ENCODE data around the gene KLF5.
"Not testable (repeated sequence)": the region's sequence is repeated elsewhere in the genome, so short reads cannot be mapped to it uniquely, and the experiment has no call there.

The KLF5 gene

DNA sequence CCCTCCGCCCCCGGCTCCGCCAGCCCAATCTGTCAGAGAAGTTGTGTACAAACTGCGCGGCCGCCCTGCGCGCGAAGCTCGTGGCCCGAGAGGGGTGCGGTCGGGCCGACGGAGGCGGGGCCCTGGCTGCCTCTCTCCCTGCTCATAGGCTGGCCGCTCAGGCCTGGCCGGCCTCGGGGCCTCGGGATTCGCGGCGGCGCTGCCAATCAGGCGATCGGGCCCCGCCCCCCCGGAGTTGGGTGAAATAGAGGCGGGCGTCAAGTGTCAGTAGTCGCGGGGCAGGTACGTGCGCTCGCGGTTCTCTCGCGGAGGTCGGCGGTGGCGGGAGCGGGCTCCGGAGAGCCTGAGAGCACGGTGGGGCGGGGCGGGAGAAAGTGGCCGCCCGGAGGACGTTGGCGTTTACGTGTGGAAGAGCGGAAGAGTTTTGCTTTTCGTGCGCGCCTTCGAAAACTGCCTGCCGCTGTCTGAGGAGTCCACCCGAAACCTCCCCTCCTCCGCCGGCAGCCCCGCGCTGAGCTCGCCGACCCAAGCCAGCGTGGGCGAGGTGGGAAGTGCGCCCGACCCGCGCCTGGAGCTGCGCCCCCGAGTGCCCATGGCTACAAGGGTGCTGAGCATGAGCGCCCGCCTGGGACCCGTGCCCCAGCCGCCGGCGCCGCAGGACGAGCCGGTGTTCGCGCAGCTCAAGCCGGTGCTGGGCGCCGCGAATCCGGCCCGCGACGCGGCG lies at the start of gene KLF5:
Gene KLF5 (plus strand): TSS at position 270 of the 724 bp plus-strand sequence. CDS start 323 bp downstream, at position 593.
- in situ Hi-C loops (cut with HindIII; ENCODE audit: low sequenced_read_pairs), result no loop called here

DNA sequence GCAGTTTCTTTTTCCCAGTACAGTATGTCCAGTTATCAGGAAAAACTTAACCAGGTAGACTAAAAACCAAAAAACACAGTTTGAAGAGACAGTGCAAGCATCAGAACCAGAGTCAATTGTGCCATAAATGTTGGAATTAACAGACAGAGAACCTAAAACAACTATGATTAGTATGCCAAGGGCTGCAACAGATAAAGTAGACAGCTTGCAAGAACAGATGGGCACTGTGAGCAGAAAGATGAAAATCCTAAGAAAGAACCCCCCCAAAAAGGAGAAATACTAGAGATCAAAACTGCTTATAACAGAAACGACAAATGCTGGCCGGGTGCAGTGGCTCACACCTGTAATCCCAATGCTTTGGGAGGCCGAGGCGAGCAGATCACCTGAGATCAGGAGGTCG lies 47.1 kb upstream of the KLF5 start:
- in situ Hi-C loops (cut with HindIII; ENCODE audit: low sequenced_read_pairs), result no loop called here

DNA sequence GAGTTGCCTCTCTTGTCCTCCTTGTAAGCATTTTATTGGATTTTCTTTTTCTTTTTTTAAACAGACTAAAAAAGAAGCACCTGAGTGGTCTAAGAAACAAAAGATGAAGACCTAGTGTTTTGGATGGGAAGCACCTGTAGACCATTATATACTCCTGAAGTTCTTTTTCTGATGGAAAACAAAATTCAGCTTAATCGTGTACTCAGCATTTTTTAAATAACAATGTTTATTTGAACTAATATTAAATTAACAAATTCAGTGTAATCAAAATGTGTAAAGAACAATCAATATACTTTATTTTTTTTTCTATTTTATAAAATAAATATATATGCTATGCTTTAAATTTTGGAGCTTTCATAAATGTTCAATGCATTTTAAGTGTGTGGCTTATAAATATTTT lies 43.0 kb upstream of the KLF5 start:
- in situ Hi-C loops (cut with HindIII; ENCODE audit: low sequenced_read_pairs), result no loop called here

DNA sequence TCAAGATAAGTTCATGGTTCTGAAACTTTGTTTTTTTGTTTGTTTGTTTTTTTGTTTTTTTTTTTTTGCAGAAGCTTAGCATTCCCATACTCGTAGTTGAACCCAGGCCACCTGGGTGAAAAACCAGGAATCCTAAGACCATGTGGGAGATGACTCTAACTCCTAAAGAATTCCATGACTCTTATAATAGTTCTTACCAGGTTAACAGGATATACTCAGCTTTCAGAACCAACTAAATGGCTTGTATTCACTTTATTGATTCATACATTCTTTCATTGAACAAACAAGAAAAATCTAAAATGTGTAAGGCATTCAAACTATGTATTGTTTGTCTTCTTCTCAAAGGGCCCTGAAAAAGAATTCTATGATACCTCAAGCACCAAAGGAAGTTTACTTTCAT lies 40.5 kb upstream of the KLF5 start:
- in situ Hi-C loops (cut with HindIII; ENCODE audit: low sequenced_read_pairs), result no loop called here

DNA sequence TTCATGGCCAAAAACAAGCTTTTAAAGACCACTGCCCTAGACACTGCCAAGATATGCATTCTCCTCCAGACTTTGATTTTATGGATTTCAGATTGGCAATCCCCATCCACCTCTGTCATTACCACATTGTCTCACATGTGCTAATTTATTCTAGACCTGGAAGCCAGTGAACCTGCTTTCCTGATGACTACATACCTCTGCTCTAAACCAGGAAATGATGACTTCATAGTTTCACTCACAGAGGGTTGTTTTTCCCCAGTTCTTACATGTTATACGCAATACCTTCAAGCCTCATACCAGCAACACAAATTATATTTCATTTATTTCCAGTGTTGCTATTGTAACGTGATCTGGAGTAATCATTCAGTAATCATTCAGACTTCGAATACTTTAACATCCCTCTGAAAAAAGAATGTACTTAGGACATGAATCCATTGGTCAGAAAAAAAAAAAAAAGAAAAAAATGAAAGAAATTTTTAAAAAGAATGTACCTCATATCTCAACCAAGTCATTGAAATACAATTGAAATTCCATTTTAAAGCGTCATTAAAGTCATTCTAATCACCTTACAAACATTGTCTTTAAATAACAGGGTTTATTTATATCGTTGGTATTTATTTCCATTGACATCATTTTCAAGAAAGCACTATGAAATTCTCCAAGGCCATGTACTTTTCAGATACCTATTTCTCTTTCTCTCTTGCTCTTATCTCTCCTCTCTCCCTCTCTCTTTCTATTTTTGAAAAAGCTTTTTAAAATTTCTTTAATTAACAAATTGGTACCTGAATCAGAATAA lies 33.4 kb upstream of the KLF5 start:
- in situ Hi-C loops (cut with HindIII; ENCODE audit: low sequenced_read_pairs), result no loop called here

DNA sequence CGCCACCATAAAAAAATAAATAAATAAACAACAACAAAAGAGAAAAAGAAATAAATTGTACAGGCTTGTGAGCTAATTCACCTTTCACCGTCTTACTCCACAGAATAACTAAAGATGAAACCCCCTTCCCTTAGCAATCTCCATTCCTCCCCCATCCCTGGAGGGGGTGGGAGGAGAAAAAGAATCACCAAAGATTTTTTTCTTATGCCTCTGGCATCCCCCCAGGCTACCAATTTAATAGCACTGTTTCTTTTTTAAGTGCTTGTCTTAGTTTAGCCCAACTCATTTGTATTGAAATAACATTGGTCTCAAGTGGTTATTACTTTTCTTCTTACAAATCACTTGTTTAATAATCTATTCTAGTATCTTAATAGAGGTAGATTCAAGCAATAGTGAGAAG lies 23.9 kb upstream of the KLF5 start:
- in situ Hi-C loops (cut with HindIII; ENCODE audit: low sequenced_read_pairs), result no loop called here

DNA sequence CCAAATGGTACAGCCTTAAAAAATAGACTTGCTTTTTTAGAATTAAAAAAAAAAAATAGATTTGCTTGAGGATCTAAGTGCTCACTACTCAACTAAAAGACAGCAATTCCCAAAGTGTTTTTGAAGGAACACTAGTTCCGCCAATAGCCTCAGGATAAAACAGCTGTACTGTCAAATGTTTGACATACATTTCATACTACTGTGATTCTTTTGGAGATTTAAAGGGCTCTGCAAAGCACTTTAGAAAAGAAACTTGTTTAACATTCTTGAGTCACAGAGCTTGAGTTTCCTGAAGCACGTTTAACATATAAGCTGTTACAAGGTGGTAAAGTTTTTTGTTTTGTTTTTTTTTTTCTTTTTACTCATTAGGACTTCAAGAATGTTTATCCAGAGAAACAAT lies 23.1 kb upstream of the KLF5 start:
- in situ Hi-C loops (cut with HindIII; ENCODE audit: low sequenced_read_pairs), result no loop called here

DNA sequence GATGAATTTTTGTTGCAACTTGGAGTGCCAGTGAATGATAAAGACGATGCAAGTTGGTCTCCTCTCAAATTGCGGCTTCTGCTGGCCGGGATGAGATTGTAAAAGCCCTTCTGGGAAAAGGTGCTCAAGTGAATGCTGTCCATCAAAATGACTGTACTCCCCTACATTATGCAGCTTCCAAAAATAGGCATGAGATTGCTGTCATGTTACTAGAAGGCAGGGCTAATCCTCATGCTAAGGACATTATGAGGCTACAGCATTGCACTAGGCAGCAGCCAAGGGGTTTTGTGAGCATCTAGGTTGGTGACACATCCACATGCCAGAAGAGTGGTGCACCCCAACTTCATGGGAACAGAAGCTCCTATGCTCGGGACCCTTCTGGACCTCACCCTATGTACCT lies 22.2 kb upstream of the KLF5 start:
- in situ Hi-C loops (cut with HindIII; ENCODE audit: low sequenced_read_pairs), result no loop called here

DNA sequence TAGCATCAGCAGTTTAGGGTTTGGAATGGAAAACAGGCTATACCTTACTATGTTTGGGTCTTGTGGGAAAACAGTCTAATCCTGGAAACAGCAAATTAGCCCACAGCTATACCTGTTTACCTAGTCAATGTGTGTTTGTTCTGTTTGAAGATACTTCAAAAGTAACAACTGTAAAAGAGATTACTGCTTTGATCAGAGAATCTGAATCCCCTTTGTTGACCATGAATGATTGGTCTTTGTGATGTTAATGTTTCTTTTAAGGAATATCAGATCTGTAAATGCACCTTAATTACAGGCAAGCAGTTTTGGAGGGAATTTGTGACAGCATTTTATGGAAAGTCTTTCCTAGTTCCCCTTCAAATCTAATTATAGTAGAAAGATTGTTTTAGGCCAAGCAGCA lies 20.7 kb upstream of the KLF5 start:
- in situ Hi-C loops (cut with HindIII; ENCODE audit: low sequenced_read_pairs), result no loop called here

DNA sequence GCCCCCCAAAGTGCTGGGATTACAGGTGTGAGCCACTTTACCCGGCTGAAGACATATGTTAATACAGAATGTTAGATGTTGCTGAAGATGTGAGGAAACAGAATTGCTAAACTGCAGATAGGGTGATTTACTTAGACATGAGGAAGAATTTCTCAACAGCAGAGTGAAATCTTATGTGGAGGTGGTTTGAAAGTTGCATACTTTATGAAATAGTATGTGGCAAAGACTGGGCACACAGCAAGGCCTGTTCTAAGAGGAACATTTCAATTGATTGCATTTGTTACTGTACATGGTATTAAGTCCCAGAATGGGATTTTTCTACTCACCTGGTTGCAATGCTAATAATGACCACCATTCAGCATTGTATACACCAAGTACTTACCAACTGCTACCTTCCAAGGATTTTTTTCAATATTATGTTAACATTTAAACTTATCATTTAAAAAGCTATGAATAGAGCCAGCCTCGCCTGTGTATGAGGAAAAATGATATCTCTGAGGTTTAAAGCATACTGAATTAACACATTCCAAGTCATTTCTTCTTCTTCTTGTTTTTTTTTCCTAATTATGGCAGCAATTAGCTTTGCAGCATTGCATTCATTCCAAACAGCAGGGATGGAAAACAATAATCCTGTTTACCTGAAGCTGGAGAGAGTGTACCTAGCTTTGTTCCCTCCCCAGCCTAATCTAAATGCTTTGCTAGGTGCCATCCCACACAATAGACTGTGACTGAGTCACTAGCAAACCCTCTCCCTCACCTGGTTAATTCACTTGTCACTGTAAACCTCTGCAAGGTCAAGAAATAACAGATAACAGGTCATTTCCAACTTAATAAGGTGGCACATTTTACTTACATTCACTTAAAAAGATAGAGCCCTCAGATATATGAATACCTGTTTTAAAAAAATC lies 19.4 kb upstream of the KLF5 start:
- in situ Hi-C loops (cut with HindIII; ENCODE audit: low sequenced_read_pairs), result no loop called here

DNA sequence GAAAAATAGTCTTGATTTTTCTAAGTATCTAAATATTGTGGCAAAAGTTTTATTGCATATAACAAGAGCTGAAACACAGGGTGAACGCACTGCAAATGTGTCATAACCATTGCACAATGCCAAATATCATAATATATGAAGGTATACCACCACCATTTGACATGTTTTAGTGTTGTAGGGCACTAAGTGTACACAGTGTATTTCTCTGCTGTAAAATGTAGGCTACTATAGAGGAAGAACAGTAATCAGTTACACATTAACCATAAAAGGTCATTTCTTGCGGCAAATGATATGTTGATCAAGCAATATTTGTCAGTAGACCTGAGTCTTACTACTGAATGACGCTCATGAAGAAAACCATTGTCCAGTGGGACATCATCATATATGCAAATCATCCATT lies 18.3 kb upstream of the KLF5 start:
- in situ Hi-C loops (cut with HindIII; ENCODE audit: low sequenced_read_pairs), result no loop called here

DNA sequence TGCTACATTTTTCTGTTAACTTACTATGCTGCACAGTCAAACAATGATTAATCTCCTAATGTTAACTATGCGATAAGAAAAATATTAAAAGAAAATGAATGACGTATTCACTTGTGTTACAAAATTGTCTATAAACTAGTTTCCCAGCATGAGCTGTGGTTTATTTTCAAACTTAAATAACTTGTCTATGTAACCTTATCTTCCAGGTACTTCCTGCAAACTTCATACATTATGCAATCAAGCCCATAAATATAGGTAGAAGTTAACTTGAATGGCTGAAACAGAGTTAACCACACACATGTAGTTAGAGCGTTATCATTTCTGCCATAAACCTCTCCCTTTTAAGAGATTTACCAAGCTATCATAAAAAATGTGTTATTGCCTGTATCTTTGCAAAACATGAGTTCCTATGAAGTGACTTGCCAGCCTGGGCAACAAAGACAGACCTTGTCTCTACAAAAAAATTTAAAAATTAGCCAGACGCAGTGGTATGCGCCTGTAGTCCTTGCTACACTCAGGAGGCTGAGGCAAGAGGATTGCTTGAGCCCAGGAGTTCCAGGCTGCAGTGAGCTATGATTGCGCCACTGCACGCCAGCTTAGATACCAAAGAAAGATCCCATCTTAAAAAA lies 17.7 kb upstream of the KLF5 start:
- in situ Hi-C loops (cut with HindIII; ENCODE audit: low sequenced_read_pairs), result no loop called here

DNA sequence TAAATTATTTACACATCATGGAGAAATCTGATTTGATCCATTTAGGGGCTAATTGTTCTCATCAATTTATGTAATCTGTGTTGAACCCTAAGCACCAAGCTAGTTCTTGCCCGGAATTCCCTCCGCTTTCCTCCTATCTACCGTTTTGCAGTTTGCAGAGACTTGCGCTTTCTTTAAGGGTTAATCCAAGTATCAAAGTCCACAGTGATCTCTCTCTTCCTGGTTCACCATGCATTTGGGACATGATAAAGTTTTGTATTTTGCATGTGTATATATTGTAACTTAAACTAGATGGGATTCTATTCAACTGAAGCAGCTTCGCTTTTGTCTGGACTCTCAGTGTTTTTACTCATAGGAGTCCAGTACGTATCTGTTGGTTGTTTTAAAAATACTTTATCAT lies 13.8 kb upstream of the KLF5 start:
- in situ Hi-C loops (cut with HindIII; ENCODE audit: low sequenced_read_pairs), result no loop called here

DNA sequence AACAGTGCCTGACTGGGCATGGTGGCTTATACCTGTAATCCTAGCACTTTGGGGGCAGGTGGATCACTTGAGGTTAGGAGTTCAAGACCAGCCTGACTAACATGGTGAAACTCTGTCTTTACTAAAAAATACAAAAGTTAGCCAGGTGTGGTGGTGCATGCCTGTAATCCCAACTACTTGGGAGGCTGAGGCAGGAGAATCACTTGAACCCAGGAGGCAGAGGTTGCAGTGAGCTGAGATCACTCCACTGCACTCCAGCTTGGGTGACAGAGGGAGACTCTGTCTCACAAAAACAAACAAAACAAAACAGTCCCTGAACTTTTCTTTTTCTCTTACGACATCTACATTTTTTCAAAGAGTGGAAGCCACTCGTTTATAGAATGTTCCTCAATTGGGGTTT lies 10.2 kb upstream of the KLF5 start:
- in situ Hi-C loops (cut with HindIII; ENCODE audit: low sequenced_read_pairs), result not testable (repeated sequence)

DNA sequence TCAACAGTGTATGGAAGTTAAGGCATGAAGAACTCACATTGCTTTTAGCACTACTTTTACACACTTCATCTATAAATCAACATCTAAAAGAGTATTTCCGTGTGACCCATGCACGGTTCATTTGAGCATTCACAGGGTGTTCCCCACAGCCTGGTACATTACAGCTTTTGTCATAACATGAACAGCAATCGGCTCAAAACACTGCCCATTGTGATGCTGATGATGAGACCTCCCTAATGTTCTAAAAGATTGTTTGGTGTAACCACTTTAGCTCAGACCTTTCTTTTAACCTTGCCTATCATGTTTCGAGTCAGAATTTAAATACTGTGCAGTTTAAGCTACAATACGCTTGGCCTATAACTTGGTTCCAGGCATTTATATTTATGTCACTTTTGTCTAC lies 4.1 kb upstream of the KLF5 start:
- in situ Hi-C loops (cut with HindIII; ENCODE audit: low sequenced_read_pairs), result no loop called here

DNA sequence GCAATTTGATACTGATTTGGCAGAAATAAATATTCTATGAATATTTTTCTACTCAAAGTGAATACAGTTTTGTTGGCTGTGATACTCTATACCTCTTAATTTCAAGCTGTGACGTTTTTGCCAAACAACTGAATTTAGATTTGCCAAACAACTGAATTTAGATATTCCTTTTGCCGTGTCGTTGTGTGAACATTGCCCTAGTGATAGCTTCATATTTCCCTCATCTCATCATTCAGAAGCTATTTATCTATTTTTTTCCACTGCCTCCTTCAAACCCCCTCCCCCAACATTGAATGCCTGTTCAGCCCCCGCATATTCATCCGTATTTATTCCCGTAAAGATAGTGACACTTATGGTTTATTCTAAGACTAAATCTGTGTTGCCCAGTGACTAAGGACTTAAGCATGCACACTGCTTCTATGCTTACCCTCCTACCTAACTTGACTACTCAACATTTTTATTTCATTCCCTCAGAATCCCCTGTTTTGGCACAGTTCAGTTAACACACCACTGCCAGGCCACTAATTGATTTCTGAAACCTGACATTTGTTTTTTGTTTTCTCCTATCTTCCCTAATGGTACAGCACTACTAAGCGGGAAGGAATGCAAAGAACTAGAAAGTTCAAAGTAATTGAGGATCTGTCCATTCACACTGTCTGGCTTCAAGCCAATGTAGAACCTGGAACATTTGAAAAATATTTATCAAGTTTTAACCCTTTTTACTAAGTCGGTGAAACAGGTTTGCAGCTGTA lies 2.8 kb upstream of the KLF5 start:
- in situ Hi-C loops (cut with HindIII; ENCODE audit: low sequenced_read_pairs), result no loop called here

DNA sequence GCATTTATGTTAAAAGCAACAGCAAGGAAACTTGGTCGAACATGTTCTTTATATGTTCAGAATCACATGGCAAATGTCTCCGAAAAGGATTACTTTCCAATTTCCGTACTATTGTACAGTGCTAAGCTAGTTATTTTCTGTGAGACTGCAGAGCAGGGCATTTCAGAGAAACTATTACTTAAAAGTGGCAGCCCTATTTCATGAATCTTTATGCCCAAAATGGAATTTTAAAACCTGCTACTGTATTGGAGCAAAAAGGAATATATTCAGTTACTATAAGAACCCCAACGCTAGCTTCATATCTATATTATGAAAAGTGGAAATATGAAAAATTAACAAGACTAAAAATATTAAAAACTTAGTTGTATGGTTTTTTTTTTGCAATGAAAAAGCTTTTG lies 2.2 kb upstream of the KLF5 start:
- in situ Hi-C loops (cut with HindIII; ENCODE audit: low sequenced_read_pairs), result no loop called here

DNA sequence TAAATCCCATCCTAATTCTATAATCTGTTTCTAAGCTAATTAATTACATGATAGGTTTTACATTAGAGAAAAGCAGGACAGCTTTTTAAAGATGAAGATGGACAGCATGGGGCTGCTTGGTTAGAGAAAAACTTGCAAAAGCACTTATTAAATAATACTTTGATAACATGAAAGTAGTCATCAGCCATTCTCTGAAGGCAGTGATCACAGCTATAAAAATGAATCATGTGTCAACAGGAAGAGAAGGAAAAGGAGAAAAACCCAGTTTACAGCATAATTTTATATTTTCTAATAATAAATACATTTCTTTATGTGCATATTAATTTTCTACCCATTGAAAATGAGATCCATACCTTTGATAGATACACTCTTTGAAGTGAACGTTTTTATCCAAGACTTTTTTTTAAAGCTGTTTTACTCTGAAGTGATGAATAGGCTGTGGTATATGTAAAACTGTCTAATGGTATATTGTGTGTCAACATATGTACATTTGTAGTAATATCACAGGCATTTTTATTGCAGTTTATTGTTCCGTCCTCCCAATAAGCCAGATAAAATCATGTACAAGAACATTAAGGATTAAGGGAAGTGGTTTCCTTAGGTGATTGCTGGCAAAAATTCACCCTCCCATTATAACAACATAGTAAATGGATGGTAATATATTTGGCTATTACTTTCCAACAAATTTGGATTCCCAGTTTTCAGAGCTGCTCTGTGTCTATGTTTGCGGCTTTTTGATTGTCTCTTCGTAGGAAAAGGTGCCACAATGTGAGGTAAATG lies 1.3 kb upstream of the KLF5 start:
- in situ Hi-C loops (cut with HindIII; ENCODE audit: low sequenced_read_pairs), result no loop called here

DNA sequence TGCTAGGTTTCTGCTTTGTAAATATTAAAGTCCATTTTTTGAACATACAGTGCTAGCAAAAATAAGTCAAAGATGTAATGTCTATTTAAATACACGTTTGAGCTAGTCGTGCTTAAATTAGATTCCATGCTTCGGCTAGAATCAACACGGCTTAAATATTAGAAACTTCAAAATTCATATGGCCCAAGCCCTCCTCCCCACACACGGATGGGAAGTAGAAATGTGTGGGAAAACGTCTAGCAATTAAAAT lies 816 bp upstream of the KLF5 start:
- in situ Hi-C loops (cut with HindIII; ENCODE audit: low sequenced_read_pairs), result no loop called here

DNA sequence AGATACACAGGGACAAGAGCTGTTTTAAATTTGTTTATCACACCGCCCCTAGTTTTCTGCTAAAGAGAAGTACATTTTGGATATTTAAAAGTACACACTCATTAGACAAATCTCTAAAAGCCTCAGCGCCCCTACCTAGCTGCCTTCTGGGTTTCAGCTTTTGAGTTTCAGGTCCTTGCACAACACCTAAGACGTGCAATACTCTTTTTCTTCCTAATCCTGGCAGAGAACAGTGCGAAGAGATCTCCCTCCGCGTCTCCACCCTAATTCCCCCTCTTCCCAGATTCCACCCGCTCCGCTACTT lies 421 bp upstream of the KLF5 start:
- in situ Hi-C loops (cut with HindIII; ENCODE audit: low sequenced_read_pairs), result no loop called here

Measured in endothelial cell of hepatic sinusoid (primary cell).